AG04450 (cell line): ENCODE results near the gene TTC23. TPM values are rescaled to one million over a fixed set of nuclear protein-coding genes. Genes with fewer than 3 reads are reported as not detected.

Experiments used
- CTCF ChIA-PET: fragments of 300-600, 350-600 bp; formaldehyde crosslinking; extraction: SDS; loops from one replicate; lab custom pipeline; 2022; ENCODE audit warnings: antibody characterized with exemption, inconsistent platforms; lab: Charles Lee
- POLR2A ChIA-PET: fragments of 350-600 bp; formaldehyde crosslinking; extraction: SDS; loops from one replicate; lab custom pipeline; 2021; ENCODE audit warnings: antibody characterized with exemption, inconsistent platforms; lab: Yijun Ruan, JAX
- DNase-seq: peaks from one replicate; pipeline ENCODE4 v3.0.0-alpha.2; 2011; ENCODE audit warnings: low read depth, low spot score
- H3K27ac ChIP-seq: one replicate; pipeline ENCODE4 v1.5.1; 2012; ENCODE audit warnings: low read depth, low read length, control low read depth
- H3K27me3 ChIP-seq: one replicate; pipeline ENCODE4 v1.6.0; 2012; ENCODE audit warnings: low read length; ENCODE audit not compliant: control insufficient read depth, insufficient read depth
- H3K4me3 ChIP-seq: 2 replicates; pipeline ENCODE4 v1.5.1; 2011; ENCODE audit warnings: mild to moderate bottlenecking, low read depth, low read length, control low read depth
- H3K9me3 ChIP-seq: 2 replicates; pipeline ENCODE4 v1.5.1; 2012; ENCODE audit warnings: low read length; ENCODE audit not compliant: control insufficient read depth, insufficient read depth
- polyA plus RNA-seq: library from polyadenylated mRNA; depleted of rRNA; stranded (reverse); fragments of >200 nt; gene quantifications from 2 replicates; pipeline ENCODE4 v1.2.3, GENCODE V29; 2011
- TF ChIP-seq, protein P1 (sequence below): IDR thresholded peaks from 2 replicates; pipeline ENCODE4 v1.5.1; 2011; ENCODE audit warnings: low read depth, low read length, control low read depth, inconsistent platforms

TTC23 gene
- polyA plus RNA-seq, 1 experiment = 7.2 TPM

DNA sequence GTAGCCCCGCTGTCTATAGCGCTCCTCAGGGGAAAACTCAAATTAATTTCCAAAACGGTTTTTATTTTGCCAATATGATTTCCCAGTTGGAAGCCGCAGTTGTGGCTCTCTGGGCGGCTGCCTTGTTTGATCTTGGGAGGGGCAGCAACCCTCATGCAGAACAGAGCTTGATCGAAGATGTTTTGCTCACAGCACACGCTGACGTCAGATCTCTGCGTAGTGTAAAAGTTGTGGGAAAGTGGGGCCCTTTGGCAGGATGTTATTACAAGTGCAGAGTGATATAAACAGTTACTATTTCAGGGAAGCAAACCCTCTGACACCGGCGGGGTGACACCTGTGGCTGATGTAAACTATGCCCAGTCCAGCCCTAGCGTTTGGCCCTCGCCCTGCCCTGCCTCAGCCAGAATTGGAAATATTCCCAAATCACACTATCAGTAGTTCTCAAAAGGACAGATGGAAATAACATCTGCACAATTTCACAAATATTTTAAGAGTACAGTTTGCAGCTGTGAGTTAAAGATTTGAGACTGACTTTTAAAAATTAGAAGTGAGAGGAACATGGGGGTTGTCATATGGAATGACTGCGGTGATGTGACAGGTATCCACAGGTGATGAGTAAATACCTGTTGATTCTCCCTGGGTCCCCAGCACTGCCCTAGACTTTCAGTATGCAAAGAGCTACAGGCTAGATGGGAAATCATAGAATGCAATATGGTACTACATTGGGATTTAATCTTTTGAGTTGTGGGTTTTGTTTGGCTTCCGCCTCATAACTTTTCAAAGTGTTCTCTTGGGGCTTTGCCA is 142.8 kb downstream of the TTC23 start:
- CTCF ChIA-PET = interaction anchor here (1.0 to 3.0 kb wide), 5 partner anchors 9 to 106 kb away, joined by 3 to 26 read pairs (median 3); no protein-coding TSS in a partner anchor
- peak overlapping the region; percentile 70 for H3K27ac ChIP-seq
- POLR2A ChIA-PET = interaction anchor here (1.9 kb wide), 1 partner anchor 17 kb away, joined by 7 read pairs; no protein-coding TSS in a partner anchor

DNA sequence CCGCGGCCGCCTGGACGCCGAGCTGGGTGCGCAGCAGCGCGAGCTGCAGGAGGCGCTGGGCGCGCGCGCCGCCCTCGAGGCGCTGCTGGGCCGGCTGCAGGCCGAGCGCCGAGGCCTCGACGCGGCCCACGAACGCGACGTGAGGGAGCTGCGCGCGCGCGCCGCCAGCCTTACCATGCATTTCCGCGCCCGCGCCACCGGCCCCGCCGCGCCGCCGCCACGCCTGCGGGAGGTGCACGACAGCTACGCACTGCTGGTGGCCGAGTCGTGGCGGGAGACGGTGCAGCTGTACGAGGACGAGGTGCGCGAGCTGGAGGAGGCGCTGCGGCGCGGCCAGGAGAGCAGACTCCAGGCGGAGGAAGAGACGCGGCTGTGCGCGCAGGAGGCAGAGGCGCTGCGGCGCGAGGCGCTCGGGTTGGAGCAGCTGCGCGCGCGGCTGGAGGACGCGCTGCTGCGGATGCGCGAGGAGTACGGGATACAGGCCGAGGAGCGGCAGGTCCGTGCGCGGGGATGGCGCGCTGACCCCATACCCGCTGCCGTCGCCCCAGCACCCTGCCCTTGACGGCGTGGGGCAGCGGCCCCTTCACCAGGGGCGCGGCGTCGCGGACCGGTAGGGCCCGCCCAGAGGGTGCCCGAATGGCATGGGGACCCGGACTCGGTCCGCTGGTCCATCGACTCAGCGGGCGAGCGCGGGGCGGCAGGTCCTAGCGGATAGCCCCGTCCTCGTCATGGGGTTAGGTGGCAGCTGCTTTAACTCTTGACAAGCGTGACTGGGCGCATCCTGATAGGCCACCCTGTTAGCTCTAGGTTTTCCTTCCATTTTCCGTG is 143.7 kb downstream of the TTC23 start:
- Histone ChIP-seq H3K4me3 (peak overlapping the region; percentile 62), H3K9me3 (no peaks in the 10 kb centered on the region), H3K27me3 (peaks cover 7% of the 10 kb centered on the region), H3K27ac (peak overlapping the region; percentile 70)
- DNase-seq = no peak
- CTCF ChIA-PET = interaction anchor here (0.5 to 3.0 kb wide), 21 partner anchors 8 to 706 kb away, joined by 3 to 26 read pairs (median 3); no protein-coding TSS in a partner anchor
- TF ChIP-seq, protein P1, sequence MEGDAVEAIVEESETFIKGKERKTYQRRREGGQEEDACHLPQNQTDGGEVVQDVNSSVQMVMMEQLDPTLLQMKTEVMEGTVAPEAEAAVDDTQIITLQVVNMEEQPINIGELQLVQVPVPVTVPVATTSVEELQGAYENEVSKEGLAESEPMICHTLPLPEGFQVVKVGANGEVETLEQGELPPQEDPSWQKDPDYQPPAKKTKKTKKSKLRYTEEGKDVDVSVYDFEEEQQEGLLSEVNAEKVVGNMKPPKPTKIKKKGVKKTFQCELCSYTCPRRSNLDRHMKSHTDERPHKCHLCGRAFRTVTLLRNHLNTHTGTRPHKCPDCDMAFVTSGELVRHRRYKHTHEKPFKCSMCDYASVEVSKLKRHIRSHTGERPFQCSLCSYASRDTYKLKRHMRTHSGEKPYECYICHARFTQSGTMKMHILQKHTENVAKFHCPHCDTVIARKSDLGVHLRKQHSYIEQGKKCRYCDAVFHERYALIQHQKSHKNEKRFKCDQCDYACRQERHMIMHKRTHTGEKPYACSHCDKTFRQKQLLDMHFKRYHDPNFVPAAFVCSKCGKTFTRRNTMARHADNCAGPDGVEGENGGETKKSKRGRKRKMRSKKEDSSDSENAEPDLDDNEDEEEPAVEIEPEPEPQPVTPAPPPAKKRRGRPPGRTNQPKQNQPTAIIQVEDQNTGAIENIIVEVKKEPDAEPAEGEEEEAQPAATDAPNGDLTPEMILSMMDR = no peak
- POLR2A ChIA-PET = interaction anchor here (0.5 to 1.9 kb wide), 4 partner anchors 18 to 294 kb away, joined by 4 to 7 read pairs (median 6); partner anchors contain the start of gene LRRC28

More for the DNA sequence above, 142.8 kb downstream of the TTC23 start:
- H3K9me3 ChIP-seq = no peaks in the 10 kb centered on the region
- H3K27me3 ChIP-seq = peaks cover 7% of the 10 kb centered on the region
- peak overlapping the region; percentile 62 for H3K4me3 ChIP-seq
- DNase-seq = peak; percentile 89
- TF ChIP-seq, protein P1 = no peak

DNA sequence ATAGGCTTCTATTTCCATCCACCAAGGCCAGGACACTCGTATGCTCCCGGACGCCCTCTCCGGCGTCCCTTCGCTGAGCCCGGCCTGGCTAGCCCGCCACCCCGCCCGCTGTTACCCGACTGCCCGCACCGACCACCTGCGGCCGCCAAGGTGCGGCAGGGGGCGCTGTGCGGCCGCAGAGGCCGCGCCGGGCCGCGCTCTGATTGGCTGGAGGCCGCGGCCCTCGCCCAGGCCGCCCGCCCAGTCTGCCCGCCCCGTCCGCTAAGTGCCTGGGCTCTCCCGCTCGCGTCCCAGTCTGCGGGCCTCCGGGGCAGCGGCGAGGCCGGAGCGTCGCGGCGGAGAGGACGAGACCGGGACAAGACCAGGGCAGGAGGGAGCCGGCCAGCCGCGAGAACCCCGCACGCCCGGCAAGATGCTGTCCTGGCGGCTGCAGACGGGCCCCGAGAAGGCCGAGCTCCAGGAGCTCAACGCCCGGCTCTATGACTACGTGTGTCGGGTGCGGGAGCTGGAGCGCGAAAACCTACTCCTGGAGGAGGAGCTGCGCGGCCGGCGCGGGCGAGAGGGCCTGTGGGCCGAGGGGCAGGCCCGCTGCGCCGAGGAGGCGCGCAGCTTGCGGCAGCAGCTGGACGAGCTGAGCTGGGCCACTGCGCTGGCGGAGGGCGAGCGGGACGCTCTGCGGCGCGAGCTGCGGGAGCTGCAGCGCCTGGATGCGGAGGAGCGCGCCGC is 144.4 kb downstream of the TTC23 start, which contains the start of gene SYNM:
TSS of gene SYNM (plus strand) at position 293 of the 726 bp plus-strand sequence. CDS start at position 413, 120 bp downstream.
- ChIA-PET CTCF (interaction anchor here (0.5 to 3.0 kb wide), 17 partner anchors 9 to 707 kb away, joined by 3 to 26 read pairs (median 3); no protein-coding TSS in a partner anchor), POLR2A (interaction anchor here (0.5 to 1.9 kb wide), 4 partner anchors 19 to 294 kb away, joined by 4 to 7 read pairs (median 6); partner anchors contain the start of gene LRRC28)
- no peak for DNase-seq
- H3K27ac ChIP-seq = no peak within 1 kb of the TSS
- H3K27me3 ChIP-seq = peaks cover 7% of the 10 kb centered on the region
- TF ChIP-seq, protein P1 = peak; percentile 42
- H3K9me3 ChIP-seq = no peaks in the 10 kb centered on the region
- H3K4me3 ChIP-seq = peak within 1 kb of the TSS; percentile 62

DNA sequence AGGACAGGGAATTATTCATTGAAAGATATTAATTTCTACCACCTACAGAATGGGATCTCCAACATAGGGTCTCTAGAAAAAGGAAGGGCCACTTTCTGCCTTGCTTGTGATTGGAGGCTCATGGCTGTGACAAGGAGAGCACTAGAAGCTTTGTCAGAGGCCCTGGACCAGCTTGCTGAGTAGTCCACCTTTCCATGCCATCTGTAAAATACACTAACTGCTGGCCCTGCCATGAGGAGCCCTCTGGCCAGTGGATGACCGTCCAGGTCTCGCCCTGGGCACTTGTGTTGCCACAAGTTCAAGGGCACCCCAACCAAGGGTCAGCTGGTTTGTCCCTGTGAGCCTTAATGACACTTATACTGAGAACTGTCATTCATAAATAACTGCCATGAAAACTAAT is 146.1 kb downstream of the TTC23 start:
- Histone ChIP-seq H3K27me3 (peaks cover 12% of the 10 kb centered on the region), H3K4me3 (no peak overlapping the region), H3K9me3 (no peaks in the 10 kb centered on the region), H3K27ac (no peak overlapping the region)
- no peak for DNase-seq
- TF ChIP-seq, protein P1 = no peak
- CTCF ChIA-PET = interaction anchor here (1.0 to 8.0 kb wide), 4 partner anchors 14 to 601 kb away, joined by 3 to 198 read pairs (median 3); no protein-coding TSS in a partner anchor
- POLR2A ChIA-PET = no interaction called here
